Retinal pigment epithelial cell (primary cell): ENCODE data around the gene FOXJ1.

Source experiments
- DNase-seq: peaks from one replicate; pipeline ENCODE4 v3.0.0-alpha.2; 2010; ENCODE audit warnings: low read depth
- H3K4me3 ChIP-seq: 2 replicates; pipeline ENCODE4 v1.5.1; 2011; ENCODE audit warnings: mild to moderate bottlenecking, low read length, control low read depth, moderate library complexity
- TF ChIP-seq, protein P1 (sequence below): conservative IDR thresholded peaks from 2 replicates; pipeline ENCODE4 v1.5.1; 2011; ENCODE audit warnings: low read depth, low read length, control low read depth, inconsistent platforms

Gene FOXJ1

DNA sequence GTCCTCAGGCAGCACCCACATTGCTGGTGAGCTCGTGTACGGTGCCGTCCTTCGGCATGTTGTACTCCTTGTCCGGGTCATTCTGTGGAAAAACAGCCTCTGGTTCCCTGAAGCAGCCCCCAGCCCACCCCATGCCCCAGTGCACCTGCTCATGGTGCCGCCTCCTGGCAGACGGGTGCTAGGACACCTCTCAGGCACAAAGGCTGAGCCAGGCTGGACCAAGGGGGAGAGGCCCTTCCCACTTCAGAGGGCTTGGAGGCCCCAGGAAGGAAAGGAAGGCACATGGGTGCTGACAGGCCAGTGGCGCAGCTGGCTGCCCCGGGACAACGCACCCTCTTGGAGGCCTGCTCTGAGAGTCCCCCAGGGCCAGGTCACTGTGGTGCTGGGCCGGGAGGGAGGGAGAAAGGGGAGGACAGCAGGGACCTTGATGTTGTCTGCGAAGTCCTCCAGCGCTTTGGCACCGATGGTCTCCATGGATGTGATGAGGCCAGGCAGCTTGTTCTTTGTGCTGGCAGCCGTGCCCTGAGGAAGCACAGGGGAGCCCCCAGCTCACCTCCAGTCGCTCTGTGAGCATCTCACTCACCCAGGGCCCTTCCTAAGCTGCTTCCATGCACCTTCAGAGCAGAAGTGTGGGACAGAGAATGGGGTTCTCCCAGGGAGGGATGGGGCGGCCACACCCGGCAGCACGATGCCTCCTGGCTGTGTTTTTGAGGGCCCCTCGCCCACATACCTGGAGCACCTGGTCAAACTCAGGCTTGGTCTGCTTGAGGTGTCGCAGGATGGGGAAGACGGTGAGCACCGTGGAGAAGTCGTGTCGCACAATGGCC lies 52.8 kb downstream of the FOXJ1 start:
- TF ChIP-seq, protein P1, sequence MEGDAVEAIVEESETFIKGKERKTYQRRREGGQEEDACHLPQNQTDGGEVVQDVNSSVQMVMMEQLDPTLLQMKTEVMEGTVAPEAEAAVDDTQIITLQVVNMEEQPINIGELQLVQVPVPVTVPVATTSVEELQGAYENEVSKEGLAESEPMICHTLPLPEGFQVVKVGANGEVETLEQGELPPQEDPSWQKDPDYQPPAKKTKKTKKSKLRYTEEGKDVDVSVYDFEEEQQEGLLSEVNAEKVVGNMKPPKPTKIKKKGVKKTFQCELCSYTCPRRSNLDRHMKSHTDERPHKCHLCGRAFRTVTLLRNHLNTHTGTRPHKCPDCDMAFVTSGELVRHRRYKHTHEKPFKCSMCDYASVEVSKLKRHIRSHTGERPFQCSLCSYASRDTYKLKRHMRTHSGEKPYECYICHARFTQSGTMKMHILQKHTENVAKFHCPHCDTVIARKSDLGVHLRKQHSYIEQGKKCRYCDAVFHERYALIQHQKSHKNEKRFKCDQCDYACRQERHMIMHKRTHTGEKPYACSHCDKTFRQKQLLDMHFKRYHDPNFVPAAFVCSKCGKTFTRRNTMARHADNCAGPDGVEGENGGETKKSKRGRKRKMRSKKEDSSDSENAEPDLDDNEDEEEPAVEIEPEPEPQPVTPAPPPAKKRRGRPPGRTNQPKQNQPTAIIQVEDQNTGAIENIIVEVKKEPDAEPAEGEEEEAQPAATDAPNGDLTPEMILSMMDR: no peak
- no peak for DNase-seq
- no peak overlapping the region for H3K4me3 ChIP-seq

DNA sequence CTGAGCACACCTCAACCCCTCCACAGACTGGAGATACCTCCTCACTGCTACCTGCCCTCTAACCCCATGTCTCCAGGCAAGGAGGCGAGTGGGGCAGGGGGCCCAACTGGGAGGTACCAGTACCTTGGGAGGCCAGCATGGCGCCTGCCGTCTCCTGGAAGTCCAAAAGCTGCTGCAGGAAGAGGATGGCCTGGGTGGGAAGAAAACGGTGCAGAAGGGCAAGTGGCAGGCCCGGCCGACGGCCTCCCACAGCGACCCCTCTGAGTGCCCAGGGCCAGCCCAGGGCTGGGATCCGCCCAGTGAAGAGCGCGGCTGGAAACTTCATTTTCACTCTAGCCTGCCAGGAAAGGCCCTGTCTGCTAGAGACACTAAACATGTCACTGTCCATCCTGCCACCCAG lies 53.5 kb downstream of the FOXJ1 start:
- no peak for DNase-seq
- no peak overlapping the region for H3K4me3 ChIP-seq
- TF ChIP-seq, protein P1: no peak

DNA sequence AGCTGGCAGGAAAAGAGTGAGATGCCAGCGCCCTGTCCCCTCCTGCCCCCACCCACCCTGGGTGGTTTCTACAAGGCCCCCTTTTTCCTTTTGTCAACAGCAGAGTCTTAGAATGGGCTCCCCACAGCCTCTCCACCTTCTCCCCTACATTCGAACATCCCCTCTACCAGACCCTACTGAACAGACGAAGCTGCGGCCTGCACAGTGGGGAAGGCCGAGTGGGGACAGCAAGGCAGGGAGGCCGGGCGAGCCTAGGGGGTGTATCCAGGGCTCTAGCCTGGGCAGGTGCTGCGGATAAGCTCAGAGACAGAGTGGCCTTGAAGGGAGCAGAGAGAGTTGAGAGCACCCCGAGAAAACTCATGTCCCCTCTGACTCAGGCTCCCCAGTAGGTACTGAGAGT lies 54.7 kb downstream of the FOXJ1 start:
- no peak overlapping the region for H3K4me3 ChIP-seq
- DNase-seq: no peak
- TF ChIP-seq, protein P1: no peak
